GM23338 (cell line): ENCODE data around the gene YAP1.

Source experiments
- CTCF ChIP-seq, 2 experiments: fragments of 200-600 bp in 1 of 2; sonication (generic) in 1 of 2; conservative IDR thresholded peaks; 2 replicates each; pipeline versions ENCODE4 v1.5.1 to v1.6.1; 2016 to 2017; ENCODE audit warnings: antibody characterized with exemption in 2 of 2, low read depth in 2 of 2, mild to moderate bottlenecking in 2 of 2, moderate library complexity in 1 of 2
- EZH2 ChIP-seq: fragments of 200-600 bp; sonication (generic); IDR thresholded peaks from one replicate; pipeline ENCODE4 v1.8.0; 2017; ENCODE audit warnings: antibody characterized with exemption, mild to moderate bottlenecking, low read depth; ENCODE audit not compliant: unreplicated experiment
- EZH2phosphoT487 ChIP-seq: fragments of 200-600 bp; sonication (generic); IDR thresholded peaks from one replicate; pipeline ENCODE4 v1.8.1; 2018; ENCODE audit warnings: antibody characterized with exemption; ENCODE audit not compliant: unreplicated experiment
- JUNB ChIP-seq: IDR thresholded peaks from one replicate; pipeline ENCODE4 v1.6.1; 2016; ENCODE audit warnings: antibody characterized with exemption; ENCODE audit not compliant: unreplicated experiment
- POLR2AphosphoS5 ChIP-seq: IDR thresholded peaks from 2 replicates; pipeline ENCODE4 v1.6.1; 2016; ENCODE audit warnings: antibody characterized with exemption, low read depth

DNA sequence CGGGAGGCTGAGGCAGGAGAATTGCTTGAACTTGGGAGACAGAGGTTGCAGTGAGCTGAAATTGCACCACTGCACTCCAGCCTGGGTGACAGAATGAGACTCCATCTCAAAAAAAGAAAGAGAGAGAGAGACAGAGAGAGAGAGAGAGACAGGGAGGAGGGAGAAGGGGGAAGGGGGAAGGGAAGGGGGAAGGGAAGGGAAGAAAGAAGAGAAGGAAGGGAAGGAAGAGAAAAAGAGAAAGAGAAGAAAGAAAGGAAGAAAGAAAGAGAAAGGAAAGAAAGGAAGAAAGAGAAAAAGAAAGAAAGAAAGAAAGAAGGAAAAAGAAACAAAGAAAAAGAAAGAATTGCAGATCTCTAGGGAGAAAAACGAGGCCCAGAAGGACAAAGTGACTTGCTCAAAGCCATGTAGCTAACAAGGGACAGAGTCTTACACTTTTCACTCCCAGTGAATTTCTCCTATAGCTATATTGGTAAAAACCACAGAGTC, 133.2 kb downstream of the YAP1 start:
- TF ChIP-seq JUNB = no peak
- no peak for TF ChIP-seq CTCF (conservative IDR thresholded peaks at IDR 0.05; ENCODE audit: low read depth in 2 of 2)
- no peak for TF ChIP-seq POLR2AphosphoS5
- TF ChIP-seq EZH2phosphoT487 = no peak
- TF ChIP-seq EZH2 = no peak
